ENCODE measurements around the gene NXN.

DNA sequence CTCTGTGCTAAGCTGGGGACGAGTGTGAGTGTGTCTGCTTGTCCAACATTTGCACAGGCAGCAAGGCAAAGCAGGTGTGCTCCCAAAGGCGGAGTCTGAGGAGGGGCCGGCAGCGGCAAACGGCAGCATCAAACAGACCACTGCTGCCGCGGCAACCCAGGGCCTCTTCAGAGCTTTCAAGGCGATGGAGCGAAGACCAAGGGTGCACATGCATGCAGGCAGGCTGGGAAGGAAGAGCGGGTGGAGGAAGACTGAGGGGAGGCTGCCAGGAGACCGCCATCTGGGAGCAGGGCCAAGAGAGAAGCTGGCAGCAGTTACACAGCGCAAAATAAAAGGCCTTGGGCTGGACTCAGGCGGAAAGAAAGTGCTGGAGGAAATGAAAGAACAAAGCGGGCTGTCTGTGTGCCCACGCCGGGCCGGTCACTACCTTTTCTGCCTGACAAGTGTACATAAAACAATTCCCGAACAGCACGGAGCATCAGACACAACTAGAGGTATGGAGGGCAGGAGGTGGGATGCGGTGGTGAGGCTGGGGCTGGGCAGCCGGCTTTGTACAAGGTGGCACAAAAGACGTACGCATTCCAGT, 25.9 kb upstream of the NXN start:
- no peak for TF ChIP-seq EZH2phosphoT487 (IDR thresholded peaks at IDR 0.05; ENCODE audit: insufficient read depth, low read depth)
- no peak for TF ChIP-seq EZH2 (IDR thresholded peaks at IDR 0.05; ENCODE audit: insufficient read depth, poor library complexity, severe bottlenecking)

All from GM23248 (cell line).